HepG2 (cell line): ENCODE results near the gene BCL6B. TPM values are rescaled to one million over a fixed set of nuclear protein-coding genes. Genes with fewer than 3 reads are reported as not detected.

Experiments
- ATAC-seq: fragments of 200-7000 bp; cut with Tn5 transposase; 3 replicates; pipeline ENCODE4 v1.9.1; 2020; ENCODE audit warnings: mild to moderate bottlenecking, moderate library complexity
- BruUV-seq: library from RNA; stranded (reverse); fragments of 400-500 nt; replicated peaks from 2 replicates; lab custom pipeline; 2021; lab: Mats Ljungman, UMichigan
- CTCF ChIA-PET: fragments of 300-600 bp; formaldehyde crosslinking; extraction: SDS; loops from one replicate; lab custom pipeline; 2021; ENCODE audit warnings: low total read pairs, inconsistent platforms, low intra/inter-chr PET ratio; lab: Yijun Ruan, JAX
- POLR2A ChIA-PET: fragments of 350-600 bp; sonication (Branson Sonifier 250); formaldehyde crosslinking; loops from one replicate; lab custom pipeline; 2020; ENCODE audit warnings: antibody characterized with exemption, inconsistent platforms; lab: Yijun Ruan, JAX
- DNase-seq: peaks from one replicate; pipeline ENCODE4 v3.0.0-alpha.2; 2015; ENCODE audit warnings: low spot score
- FAIRE-seq: peaks from 3 replicates; lab custom pipeline; 2011; peaks lifted over from hg19 to GRCh38; lab: Jason Lieb, UNC
- H2AFZ ChIP-seq: one replicate; pipeline ENCODE4 v1.6.1; 2011; ENCODE audit warnings: low read length, inconsistent platforms
- H3K27ac ChIP-seq: fragments of 300-600 bp; 3 replicates; pipeline ENCODE4 v1.8.0; 2011; ENCODE audit warnings: mixed run types, mild to moderate bottlenecking, mixed read lengths, low read length, inconsistent platforms; ENCODE audit not compliant: insufficient read depth; ENCODE audit errors: extremely low read length
- H3K27me3 ChIP-seq, 2 experiments: fragments of 200-600 bp in 1 of 2; 2 replicates in 1 of 2; 3 replicates in 1 of 2; pipeline versions ENCODE4 v1.6.0 to v1.8.0; 2011; ENCODE audit warnings: low read length in 2 of 2, mild to moderate bottlenecking in 2 of 2, moderate library complexity in 2 of 2, inconsistent platforms in 1 of 2; ENCODE audit not compliant: insufficient read depth in 2 of 2, control insufficient read depth in 1 of 2
- H3K36me3 ChIP-seq, 2 experiments: fragments of 200-600 bp in 1 of 2; replicated peaks in 1 of 2; 2 replicates in 1 of 2; 3 replicates in 1 of 2; pipeline versions ENCODE4 v1.5.1 to v1.8.0; 2011; ENCODE audit warnings: low read length in 2 of 2, inconsistent platforms in 1 of 2; ENCODE audit not compliant: insufficient read depth in 2 of 2, control insufficient read depth in 1 of 2
- H3K4me1 ChIP-seq: 2 replicates; pipeline ENCODE4 v1.5.1; 2012; ENCODE audit warnings: low read length, inconsistent platforms; ENCODE audit not compliant: insufficient read depth
- H3K4me2 ChIP-seq: 2 replicates; pipeline ENCODE4 v1.6.0; 2011; ENCODE audit warnings: low read depth, low read length, inconsistent platforms
- H3K4me3 ChIP-seq, 3 experiments: fragments of 200-600 bp in 1 of 3; sonication (generic), shearing (Covaris generic) in 1 of 3; replicated peaks in 1 of 3; 2 replicates each; pipeline ENCODE4 v1.5.1; 2011 to 2016; ENCODE audit warnings: low read length in 3 of 3, inconsistent platforms in 2 of 3, low read depth in 2 of 3, mild to moderate bottlenecking in 2 of 3, control low read depth in 1 of 3, mixed read lengths in 1 of 3; ENCODE audit not compliant: insufficient read depth in 1 of 3
- H3K79me2 ChIP-seq: one replicate; pipeline ENCODE4 v1.6.1; 2011; ENCODE audit warnings: low read length, inconsistent platforms; ENCODE audit not compliant: insufficient read depth
- H3K9ac ChIP-seq: 2 replicates; pipeline ENCODE4 v1.6.0; 2011; ENCODE audit warnings: mild to moderate bottlenecking, low read depth, low read length, inconsistent platforms; ENCODE audit not compliant: insufficient read depth
- H3K9me3 ChIP-seq: 2 replicates; pipeline ENCODE4 v1.5.1; 2012; ENCODE audit warnings: mild to moderate bottlenecking, low read length
- H4K20me1 ChIP-seq: 2 replicates; pipeline ENCODE4 v1.6.0; 2011; ENCODE audit warnings: inconsistent platforms, mild to moderate bottlenecking, low read length, moderate library complexity; ENCODE audit not compliant: insufficient read depth
- CHD2 ChIP-seq: IDR thresholded peaks from 2 replicates; pipeline ENCODE4 v1.6.1; 2011; ENCODE audit warnings: low read depth, low read length, improper control_type of control experiment
- DNMT1 ChIP-seq: sonication (generic); formaldehyde crosslinking; IDR thresholded peaks from 2 replicates; pipeline ENCODE4 v1.5.1; 2020; ENCODE audit warnings: mild to moderate bottlenecking, missing genetic modification reagents
- E2F5 ChIP-seq: sonication (generic); formaldehyde crosslinking; conservative IDR thresholded peaks from 2 replicates; pipeline ENCODE4 v1.4.0; 2020; ENCODE audit warnings: missing genetic modification reagents
- EZH2 ChIP-seq: conservative IDR thresholded peaks from 2 replicates; pipeline ENCODE4 v1.6.1; 2012; ENCODE audit warnings: mild to moderate bottlenecking, low read depth, low read length, moderate library complexity
- FOXA1 ChIP-seq, 2 experiments: fragments of 450-650 bp in 1 of 2; sonication (generic) in 1 of 2; formaldehyde crosslinking in 1 of 2; IDR thresholded peaks; 2 replicates each; pipeline versions ENCODE4 v1.4.0 to v1.6.1; 2016 to 2020; ENCODE audit warnings: missing genetic modification reagents in 1 of 2
- GATA4 ChIP-seq: sonication (generic); IDR thresholded peaks from 2 replicates; pipeline ENCODE4 v1.6.1; 2016; ENCODE audit warnings: antibody characterized with exemption, low read depth, borderline replicate concordance
- HOXA9 ChIP-seq: sonication (generic); formaldehyde crosslinking; IDR thresholded peaks from 2 replicates; pipeline ENCODE4 v1.8.1; 2022; ENCODE audit warnings: missing genetic modification reagents, mild to moderate bottlenecking, moderate library complexity, borderline replicate concordance
- JUNB ChIP-seq: sonication (generic); formaldehyde crosslinking; IDR thresholded peaks from 2 replicates; pipeline ENCODE4 v1.8.0; 2022; ENCODE audit warnings: missing genetic modification reagents, mild to moderate bottlenecking, borderline replicate concordance
- ONECUT2 ChIP-seq: sonication (generic); formaldehyde crosslinking; IDR thresholded peaks from 2 replicates; pipeline ENCODE4 v1.4.0; 2020; ENCODE audit warnings: missing genetic modification reagents
- TAF1 ChIP-seq: sonication (generic); formaldehyde crosslinking; IDR thresholded peaks from 2 replicates; pipeline ENCODE4 v1.4.0; 2020; ENCODE audit warnings: missing genetic modification reagents
- ZBTB20 ChIP-seq: sonication (generic); formaldehyde crosslinking; IDR thresholded peaks from 2 replicates; pipeline ENCODE4 v1.8.1; 2023; ENCODE audit warnings: missing genetic modification reagents, low read depth, mild to moderate bottlenecking, borderline replicate concordance
- ZNF3 ChIP-seq: IDR thresholded peaks from 2 replicates; pipeline ENCODE4 v1.7.0; 2017; ENCODE audit warnings: inconsistent platforms
- ZNF530 ChIP-seq: sonication (generic); formaldehyde crosslinking; IDR thresholded peaks from 2 replicates; pipeline ENCODE4 v1.5.0; 2020; ENCODE audit warnings: low read depth, mild to moderate bottlenecking, missing genetic modification reagents
- ZNF549 ChIP-seq: sonication (generic); formaldehyde crosslinking; IDR thresholded peaks from 2 replicates; pipeline ENCODE4 v1.5.0; 2020; ENCODE audit warnings: missing genetic modification reagents
- ZNF740 ChIP-seq: sonication (generic); formaldehyde crosslinking; IDR thresholded peaks from 2 replicates; pipeline ENCODE4 v1.4.0; 2020; ENCODE audit warnings: missing genetic modification reagents
- ZZZ3 ChIP-seq: sonication (generic); formaldehyde crosslinking; IDR thresholded peaks from 2 replicates; pipeline ENCODE4 v1.4.0; 2020; ENCODE audit warnings: missing genetic modification reagents, mild to moderate bottlenecking, borderline replicate concordance
- WGBS: methylation state at CpG from one replicate; pipeline ENCODE4 v1.1.6; 2017; ENCODE audit warnings: low lambda C conversion rate; 5-methylcytosine and 5-hydroxymethylcytosine counted together
- in situ Hi-C: cut with HindIII; loops from 2 replicates; pipeline ENCODE4 v1.10.0; 2017; ENCODE audit warnings: low pct_unique_long_range_greater_than_20kb; ENCODE audit not compliant: extremely low pct_ligation_motif_present
- intact Hi-C: fragments of 100-400 bp; cut with micrococcal nuclease; formaldehyde crosslinking; loops from one replicate; pipeline ENCODE4 v1.10.0; 2022; ENCODE audit not compliant: unreplicated experiment
- polyA plus RNA-seq, 8 experiments: library from polyadenylated mRNA; depleted of rRNA in 3 of 8; stranded (reverse) in 7 of 8; unstranded in 1 of 8; fragments of >200 nt; fragmentation: Illumina TruSeq in 4 of 8; extraction: Trizol in 4 of 8; gene quantifications; 2 replicates each; pipeline versions ENCODE4 v1.2.1 to v1.2.3, GENCODE V29; 2011 to 2016; ENCODE audit warnings: low read depth in 4 of 8, missing spikeins in 1 of 8, mixed read lengths in 1 of 8; ENCODE audit not compliant: insufficient read depth in 1 of 8
- total RNA-seq, 5 experiments: library from RNA; depleted of rRNA; stranded (reverse); fragments of >200 nt; fragmentation: Illumina TruSeq; extraction: Trizol; gene quantifications; 2 replicates each; pipeline ENCODE4 v1.2.3, GENCODE V29; 2016; ENCODE audit warnings: low read depth in 1 of 5
- TF ChIP-seq, protein P1 (sequence below): sonication (generic); formaldehyde crosslinking; IDR thresholded peaks from 2 replicates; pipeline ENCODE4 v1.8.1; 2023; ENCODE audit warnings: mild to moderate bottlenecking, moderate library complexity, missing genetic modification reagents
- TF ChIP-seq, protein P2 (sequence below): IDR thresholded peaks from 2 replicates; pipeline ENCODE4 v1.6.1; 2016; ENCODE audit warnings: low read depth, borderline replicate concordance

The BCL6B gene
- total and polyA plus RNA-seq, 2 of the 13 experiments (the other 11 are each of a cell fraction or from before 2014, with no cell fraction given) = not detected

GRCh38 chr17:7014261-7014994 lies 8.4 kb upstream of the BCL6B start (continued):
- TF ChIP-seq EZH2 = no peak
- TF ChIP-seq FOXA1 (IDR thresholded peaks at IDR 0.05) = no peak
- peak; percentile 44 for TF ChIP-seq FOXA1 (CRISPR knock-in tag; IDR thresholded peaks at IDR 0.05)
- TF ChIP-seq JUNB (CRISPR knock-in tag) = no peak; the same call in 1 of the 2 replicates
- TF ChIP-seq HOXA9 (CRISPR knock-in tag) = no peak
- peak; percentile 24; the same call in 1 of the 2 replicates for TF ChIP-seq ZBTB20 (CRISPR knock-in tag)
- TF ChIP-seq DNMT1 = 0 out of 2 replicates have a peak, but pooled peaks have one; percentile 38

- peaks cover 36% of the 10 kb centered on the region for H3K79me2 ChIP-seq
- H3K36me3 ChIP-seq = no peaks in the 10 kb centered on the region; a peak in 1 of 5 replicates
- H3K9ac ChIP-seq = peak overlapping the region; percentile 98
- ATAC-seq = peak; percentile 1; the same call in 1 of the 3 replicates
- peak overlapping the region; percentile 98 for H3K27ac ChIP-seq
- no peak for FAIRE-seq
- H2AFZ ChIP-seq = no peak overlapping the region
- CTCF ChIA-PET = no interaction called here
- H3K27me3 ChIP-seq = no peaks in the 10 kb centered on the region; a peak in 2 of 5 replicates
- whole genome bisulfite sequencing = 58% methylated on average over 31 of the region's 56 CpGs
- no TSS peak for BruUV-seq
- in situ Hi-C loops (loop anchor here (10.0 kb wide), 1 partner anchor 350 kb away; no protein-coding TSS in a partner anchor), intact Hi-C loops (loop anchor here (5.0 kb wide), 1 partner anchor 363 kb away; the partner anchor contains the start of genes C17orf100 and MED31)
- H3K4me2 ChIP-seq = peak overlapping the region; percentile 95
- H3K9me3 ChIP-seq = no peaks in the 10 kb centered on the region
- no peaks in the 10 kb centered on the region for H4K20me1 ChIP-seq
- peaks cover 40% of the 10 kb centered on the region for H3K4me1 ChIP-seq
- peak overlapping the region; percentile 63 to 84 (median 83); a peak in 5 of 6 replicates for H3K4me3 ChIP-seq
- POLR2A ChIA-PET = interaction anchor here (0.8 to 2.2 kb wide), 2 partner anchors 20 to 302 kb away, joined by 6 to 7 read pairs; partner anchors contain the start of genes SLC13A5 and SLC16A13
- DNase-seq = no peak
- no peak for TF ChIP-seq GATA4
- no peak for TF ChIP-seq ZZZ3 (CRISPR knock-in tag)
- TF ChIP-seq TAF1 (CRISPR knock-in tag) = no peak
- no peak for TF ChIP-seq E2F5 (CRISPR knock-in tag)
- TF ChIP-seq, protein P1, sequence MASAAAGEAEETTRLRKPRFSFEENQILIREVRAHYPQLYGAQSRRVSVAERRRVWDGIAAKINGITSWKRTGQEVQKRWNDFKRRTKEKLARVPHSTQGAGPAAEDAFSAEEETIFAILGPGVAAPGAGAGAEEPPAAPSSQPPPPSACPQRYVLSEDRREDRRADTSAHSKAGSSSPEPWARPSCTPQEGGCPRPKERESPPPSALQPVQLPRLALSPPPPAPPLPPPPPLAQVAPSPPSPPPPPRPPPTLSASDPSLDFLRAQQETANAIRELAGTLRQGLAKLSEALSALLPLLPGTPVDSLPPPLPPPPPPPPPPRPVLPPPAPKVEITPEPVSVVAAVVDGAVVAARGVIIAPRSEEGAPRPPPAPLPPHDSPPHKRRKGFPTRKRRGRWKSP = no peak
- TF ChIP-seq ZNF549 (CRISPR knock-in tag) = no peak
- TF ChIP-seq ONECUT2 = no peak
- TF ChIP-seq ZNF3 (CRISPR knock-in tag) = peak; percentile 65; the same call in 1 of the 2 replicates
- TF ChIP-seq CHD2 = no peak
- TF ChIP-seq ZNF530 (CRISPR knock-in tag) = no peak
- TF ChIP-seq, protein P2, sequence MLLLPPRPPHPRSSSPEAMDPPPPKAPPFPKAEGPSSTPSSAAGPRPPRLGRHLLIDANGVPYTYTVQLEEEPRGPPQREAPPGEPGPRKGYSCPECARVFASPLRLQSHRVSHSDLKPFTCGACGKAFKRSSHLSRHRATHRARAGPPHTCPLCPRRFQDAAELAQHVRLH (CRISPR knock-in tag) = no peak
- TF ChIP-seq ZNF740 (CRISPR knock-in tag) = no peak
Measured at GRCh38 chr17:7014995-7015958, 7.6 kb upstream of the BCL6B start.
